WTC11 (cell line): ENCODE measurements around the gene CD9. TPM values are rescaled to one million over a fixed set of nuclear protein-coding genes. Genes with fewer than 3 reads are reported as not detected.

Source experiments
- ATAC-seq: fragments of 200-7000 bp; cut with Tn5 transposase; 2 replicates; pipeline ENCODE4 v1.10.0; 2021; ENCODE audit warnings: mild to moderate bottlenecking, moderate library complexity
- CTCF ChIA-PET: fragments of 300-600 bp; sonication (Branson Sonifier 250); formaldehyde crosslinking; loops from one replicate; lab custom pipeline; 2021; ENCODE audit warnings: antibody characterized with exemption; lab: Charles Lee
- POLR2A ChIA-PET: fragments of 350-600 bp; sonication (Branson Sonifier 250); formaldehyde crosslinking; loops from one replicate; lab custom pipeline; 2021; ENCODE audit warnings: antibody characterized with exemption; lab: Charles Lee
- DNase-seq: peaks from one replicate; pipeline ENCODE4 v3.0.0; 2021; ENCODE audit warnings: low spot score
- H3K27ac Mint-ChIP-seq: 2 replicates; pipeline ENCODE4 v1.8.0; 2021; ENCODE audit warnings: mixed read lengths
- H3K27me3 Mint-ChIP-seq: 2 replicates; pipeline ENCODE4 v1.8.0; 2021; ENCODE audit warnings: low read depth, mild to moderate bottlenecking, moderate library complexity, mixed read lengths
- H3K36me3 Mint-ChIP-seq: 2 replicates; pipeline ENCODE4 v1.8.0; 2021; ENCODE audit warnings: mixed read lengths
- H3K4me1 Mint-ChIP-seq: 2 replicates; pipeline ENCODE4 v1.8.0; 2022; ENCODE audit warnings: mixed read lengths
- H3K4me3 Mint-ChIP-seq: 2 replicates; pipeline ENCODE4 v1.8.0; 2021; ENCODE audit warnings: mild to moderate bottlenecking, moderate library complexity, mixed read lengths
- H3K9me3 Mint-ChIP-seq: 2 replicates; pipeline ENCODE4 v1.8.0; 2021; ENCODE audit warnings: mixed read lengths
- ATF1 ChIP-seq: sonication (generic); formaldehyde crosslinking; IDR thresholded peaks from 2 replicates; pipeline ENCODE4 v1.8.1; 2023; ENCODE audit warnings: mild to moderate bottlenecking, moderate library complexity, missing genetic modification reagents
- ELF4 ChIP-seq: sonication (generic); formaldehyde crosslinking; IDR thresholded peaks from 2 replicates; pipeline ENCODE4 v1.8.1; 2022; ENCODE audit warnings: low read depth, mild to moderate bottlenecking, moderate library complexity, missing genetic modification reagents
- EMX1 ChIP-seq: fragments of 250-450 bp; sonication (Bioruptor Pico); IDR thresholded peaks from 2 replicates; pipeline ENCODE4 v1.8.0; 2021; ENCODE audit warnings: mild to moderate bottlenecking
- ESRRA ChIP-seq: sonication (generic); formaldehyde crosslinking; IDR thresholded peaks from 2 replicates; pipeline ENCODE4 v1.8.1; 2022; ENCODE audit warnings: mild to moderate bottlenecking, missing genetic modification reagents, borderline replicate concordance
- FOXP1 ChIP-seq: sonication (generic); formaldehyde crosslinking; IDR thresholded peaks from 2 replicates; pipeline ENCODE4 v1.8.0; 2022; ENCODE audit warnings: missing genetic modification reagents, mild to moderate bottlenecking, moderate library complexity, borderline replicate concordance
- NFE2L1 ChIP-seq: sonication (generic); formaldehyde crosslinking; IDR thresholded peaks from 2 replicates; pipeline ENCODE4 v1.8.1; 2023; ENCODE audit warnings: missing genetic modification reagents
- NFYB ChIP-seq: sonication (generic); formaldehyde crosslinking; conservative IDR thresholded peaks from 2 replicates; pipeline ENCODE4 v1.8.0; 2022; ENCODE audit warnings: low read depth, missing genetic modification reagents
- NR1H2 ChIP-seq: sonication (generic); formaldehyde crosslinking; IDR thresholded peaks from 2 replicates; pipeline ENCODE4 v1.9.0; 2021; ENCODE audit warnings: mild to moderate bottlenecking, moderate library complexity, missing genetic modification reagents
- NR3C1 ChIP-seq: sonication (generic); formaldehyde crosslinking; conservative IDR thresholded peaks from 2 replicates; pipeline ENCODE4 v1.8.1; 2023; ENCODE audit warnings: low read depth, mild to moderate bottlenecking, missing genetic modification reagents
- PRRX2 ChIP-seq: fragments of 250-450 bp; sonication (Bioruptor Pico); IDR thresholded peaks from 2 replicates; pipeline ENCODE4 v1.8.0; 2021; ENCODE audit warnings: mild to moderate bottlenecking
- SMAD3 ChIP-seq: sonication (generic); formaldehyde crosslinking; IDR thresholded peaks from 2 replicates; pipeline ENCODE4 v1.8.0; 2022; ENCODE audit warnings: missing genetic modification reagents, mild to moderate bottlenecking, borderline replicate concordance
- SP1 ChIP-seq: sonication (generic); formaldehyde crosslinking; conservative IDR thresholded peaks from 2 replicates; pipeline ENCODE4 v1.8.1; 2022; ENCODE audit warnings: missing genetic modification reagents
- TEAD4 ChIP-seq: sonication (generic); formaldehyde crosslinking; IDR thresholded peaks from 2 replicates; pipeline ENCODE4 v1.8.0; 2022; ENCODE audit warnings: mild to moderate bottlenecking, missing genetic modification reagents
- ZNF317 ChIP-seq: sonication (generic); formaldehyde crosslinking; IDR thresholded peaks from 2 replicates; pipeline ENCODE4 v1.8.1; 2023; ENCODE audit warnings: low read depth, mild to moderate bottlenecking, moderate library complexity, missing genetic modification reagents, borderline replicate concordance
- ZNF671 ChIP-seq: fragments of 250-450 bp; sonication (Bioruptor Pico); IDR thresholded peaks from 2 replicates; pipeline ENCODE4 v1.8.0; 2021; ENCODE audit warnings: mild to moderate bottlenecking
- total RNA-seq: library from RNA; stranded (reverse); gene quantifications from 3 replicates; pipeline ENCODE4 v1.2.3, GENCODE V29; 2021
- TF ChIP-seq, protein P1 (sequence below): fragments of 200-600 bp; IDR thresholded peaks from 2 replicates; pipeline ENCODE4 v1.8.0; 2022; ENCODE audit warnings: antibody characterized with exemption
- TF ChIP-seq, protein P2 (sequence below): sonication (generic); formaldehyde crosslinking; IDR thresholded peaks from 2 replicates; pipeline ENCODE4 v1.8.0; 2022; ENCODE audit warnings: mild to moderate bottlenecking, missing genetic modification reagents
- TF ChIP-seq, protein P3 (sequence below): sonication (generic); formaldehyde crosslinking; conservative IDR thresholded peaks from 2 replicates; pipeline ENCODE4 v1.8.1; 2023; ENCODE audit warnings: mild to moderate bottlenecking, low read depth, missing genetic modification reagents, moderate library complexity
- TF ChIP-seq, protein P4 (sequence below): fragments of 250-450 bp; sonication (Bioruptor Pico); IDR thresholded peaks from 2 replicates; pipeline ENCODE4 v1.8.0; 2021; ENCODE audit warnings: mild to moderate bottlenecking
- TF ChIP-seq, protein P5 (sequence below): fragments of 250-450 bp; sonication (Bioruptor Pico); conservative IDR thresholded peaks from 2 replicates; pipeline ENCODE4 v1.9.0; 2021; ENCODE audit warnings: mild to moderate bottlenecking
- TF ChIP-seq, protein P6 (sequence below): sonication (generic); formaldehyde crosslinking; IDR thresholded peaks from 2 replicates; pipeline ENCODE4 v1.8.1; 2022; ENCODE audit warnings: mild to moderate bottlenecking, missing genetic modification reagents, moderate library complexity, borderline replicate concordance
- TF ChIP-seq, protein P7 (sequence below): sonication (generic); formaldehyde crosslinking; IDR thresholded peaks from 2 replicates; pipeline ENCODE4 v1.8.1; 2022; ENCODE audit warnings: mild to moderate bottlenecking, moderate library complexity, missing genetic modification reagents

The CD9 gene
- total RNA-seq, 1 experiment from 2014 or later, result 260 TPM

DNA sequence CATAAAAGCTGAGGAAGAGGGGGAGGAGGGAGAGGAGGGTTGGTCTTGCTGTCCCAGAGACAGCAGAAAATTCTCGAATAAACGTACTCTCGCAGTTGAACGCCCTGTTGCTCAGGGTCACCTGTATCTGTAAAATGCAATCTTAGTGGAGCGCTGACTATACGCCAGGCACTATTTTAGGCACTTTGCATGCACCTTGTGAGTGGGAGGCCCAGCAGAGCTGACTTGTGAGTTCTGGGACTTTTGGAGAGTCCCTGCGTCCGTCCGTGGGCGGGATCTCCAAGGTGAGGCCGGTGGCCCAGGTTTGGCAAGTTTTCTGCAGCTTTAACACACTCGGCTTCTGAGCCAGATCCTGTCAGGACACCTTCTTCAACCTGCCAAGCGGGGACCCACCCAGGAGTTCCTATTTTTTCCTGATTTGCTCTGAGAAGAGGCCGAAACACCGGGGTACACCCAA, 77.8 kb downstream of the CD9 start:
- peaks cover 5% of the 10 kb centered on the region for H3K27me3 Mint-ChIP-seq
- DNase-seq (no peak), ATAC-seq (no peak)
- H3K4me3 Mint-ChIP-seq, result peak overlapping the region; percentile 76
- no peaks in the 10 kb centered on the region for H3K36me3 Mint-ChIP-seq
- ChIA-PET CTCF (interaction anchor here (0.5 to 13.5 kb wide), 19 partner anchors 10 to 290 kb away, joined by 3 to 431 read pairs (median 11); partner anchors contain the start of genes CD9 and PLEKHG6), POLR2A (interaction anchor here (1.0 to 1.1 kb wide), 3 partner anchors 63 to 82 kb away, joined by 3 read pairs; partner anchors contain the start of gene CD9)
- H3K9me3 Mint-ChIP-seq, result no peaks in the 10 kb centered on the region
- H3K4me1 Mint-ChIP-seq, result peaks cover 65% of the 10 kb centered on the region
- H3K27ac Mint-ChIP-seq, result peak overlapping the region; percentile 60
- TF ChIP-seq, protein P1, sequence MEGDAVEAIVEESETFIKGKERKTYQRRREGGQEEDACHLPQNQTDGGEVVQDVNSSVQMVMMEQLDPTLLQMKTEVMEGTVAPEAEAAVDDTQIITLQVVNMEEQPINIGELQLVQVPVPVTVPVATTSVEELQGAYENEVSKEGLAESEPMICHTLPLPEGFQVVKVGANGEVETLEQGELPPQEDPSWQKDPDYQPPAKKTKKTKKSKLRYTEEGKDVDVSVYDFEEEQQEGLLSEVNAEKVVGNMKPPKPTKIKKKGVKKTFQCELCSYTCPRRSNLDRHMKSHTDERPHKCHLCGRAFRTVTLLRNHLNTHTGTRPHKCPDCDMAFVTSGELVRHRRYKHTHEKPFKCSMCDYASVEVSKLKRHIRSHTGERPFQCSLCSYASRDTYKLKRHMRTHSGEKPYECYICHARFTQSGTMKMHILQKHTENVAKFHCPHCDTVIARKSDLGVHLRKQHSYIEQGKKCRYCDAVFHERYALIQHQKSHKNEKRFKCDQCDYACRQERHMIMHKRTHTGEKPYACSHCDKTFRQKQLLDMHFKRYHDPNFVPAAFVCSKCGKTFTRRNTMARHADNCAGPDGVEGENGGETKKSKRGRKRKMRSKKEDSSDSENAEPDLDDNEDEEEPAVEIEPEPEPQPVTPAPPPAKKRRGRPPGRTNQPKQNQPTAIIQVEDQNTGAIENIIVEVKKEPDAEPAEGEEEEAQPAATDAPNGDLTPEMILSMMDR, result no peak
- TF ChIP-seq, protein P2, sequence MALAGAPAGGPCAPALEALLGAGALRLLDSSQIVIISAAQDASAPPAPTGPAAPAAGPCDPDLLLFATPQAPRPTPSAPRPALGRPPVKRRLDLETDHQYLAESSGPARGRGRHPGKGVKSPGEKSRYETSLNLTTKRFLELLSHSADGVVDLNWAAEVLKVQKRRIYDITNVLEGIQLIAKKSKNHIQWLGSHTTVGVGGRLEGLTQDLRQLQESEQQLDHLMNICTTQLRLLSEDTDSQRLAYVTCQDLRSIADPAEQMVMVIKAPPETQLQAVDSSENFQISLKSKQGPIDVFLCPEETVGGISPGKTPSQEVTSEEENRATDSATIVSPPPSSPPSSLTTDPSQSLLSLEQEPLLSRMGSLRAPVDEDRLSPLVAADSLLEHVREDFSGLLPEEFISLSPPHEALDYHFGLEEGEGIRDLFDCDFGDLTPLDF (CRISPR knock-in tag), result no peak
- no peak for TF ChIP-seq TEAD4
- no peak for TF ChIP-seq NR1H2 (CRISPR knock-in tag)
- TF ChIP-seq, protein P3, sequence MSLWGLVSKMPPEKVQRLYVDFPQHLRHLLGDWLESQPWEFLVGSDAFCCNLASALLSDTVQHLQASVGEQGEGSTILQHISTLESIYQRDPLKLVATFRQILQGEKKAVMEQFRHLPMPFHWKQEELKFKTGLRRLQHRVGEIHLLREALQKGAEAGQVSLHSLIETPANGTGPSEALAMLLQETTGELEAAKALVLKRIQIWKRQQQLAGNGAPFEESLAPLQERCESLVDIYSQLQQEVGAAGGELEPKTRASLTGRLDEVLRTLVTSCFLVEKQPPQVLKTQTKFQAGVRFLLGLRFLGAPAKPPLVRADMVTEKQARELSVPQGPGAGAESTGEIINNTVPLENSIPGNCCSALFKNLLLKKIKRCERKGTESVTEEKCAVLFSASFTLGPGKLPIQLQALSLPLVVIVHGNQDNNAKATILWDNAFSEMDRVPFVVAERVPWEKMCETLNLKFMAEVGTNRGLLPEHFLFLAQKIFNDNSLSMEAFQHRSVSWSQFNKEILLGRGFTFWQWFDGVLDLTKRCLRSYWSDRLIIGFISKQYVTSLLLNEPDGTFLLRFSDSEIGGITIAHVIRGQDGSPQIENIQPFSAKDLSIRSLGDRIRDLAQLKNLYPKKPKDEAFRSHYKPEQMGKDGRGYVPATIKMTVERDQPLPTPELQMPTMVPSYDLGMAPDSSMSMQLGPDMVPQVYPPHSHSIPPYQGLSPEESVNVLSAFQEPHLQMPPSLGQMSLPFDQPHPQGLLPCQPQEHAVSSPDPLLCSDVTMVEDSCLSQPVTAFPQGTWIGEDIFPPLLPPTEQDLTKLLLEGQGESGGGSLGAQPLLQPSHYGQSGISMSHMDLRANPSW (CRISPR knock-in tag), result no peak
- no peak for TF ChIP-seq SMAD3 (CRISPR knock-in tag)
- TF ChIP-seq PRRX2 (CRISPR knock-in tag), result no peak
- no peak for TF ChIP-seq ESRRA (CRISPR knock-in tag)
- TF ChIP-seq, protein P4, sequence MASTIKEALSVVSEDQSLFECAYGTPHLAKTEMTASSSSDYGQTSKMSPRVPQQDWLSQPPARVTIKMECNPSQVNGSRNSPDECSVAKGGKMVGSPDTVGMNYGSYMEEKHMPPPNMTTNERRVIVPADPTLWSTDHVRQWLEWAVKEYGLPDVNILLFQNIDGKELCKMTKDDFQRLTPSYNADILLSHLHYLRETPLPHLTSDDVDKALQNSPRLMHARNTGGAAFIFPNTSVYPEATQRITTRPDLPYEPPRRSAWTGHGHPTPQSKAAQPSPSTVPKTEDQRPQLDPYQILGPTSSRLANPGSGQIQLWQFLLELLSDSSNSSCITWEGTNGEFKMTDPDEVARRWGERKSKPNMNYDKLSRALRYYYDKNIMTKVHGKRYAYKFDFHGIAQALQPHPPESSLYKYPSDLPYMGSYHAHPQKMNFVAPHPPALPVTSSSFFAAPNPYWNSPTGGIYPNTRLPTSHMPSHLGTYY (CRISPR knock-in tag), result no peak
- TF ChIP-seq, protein P5, sequence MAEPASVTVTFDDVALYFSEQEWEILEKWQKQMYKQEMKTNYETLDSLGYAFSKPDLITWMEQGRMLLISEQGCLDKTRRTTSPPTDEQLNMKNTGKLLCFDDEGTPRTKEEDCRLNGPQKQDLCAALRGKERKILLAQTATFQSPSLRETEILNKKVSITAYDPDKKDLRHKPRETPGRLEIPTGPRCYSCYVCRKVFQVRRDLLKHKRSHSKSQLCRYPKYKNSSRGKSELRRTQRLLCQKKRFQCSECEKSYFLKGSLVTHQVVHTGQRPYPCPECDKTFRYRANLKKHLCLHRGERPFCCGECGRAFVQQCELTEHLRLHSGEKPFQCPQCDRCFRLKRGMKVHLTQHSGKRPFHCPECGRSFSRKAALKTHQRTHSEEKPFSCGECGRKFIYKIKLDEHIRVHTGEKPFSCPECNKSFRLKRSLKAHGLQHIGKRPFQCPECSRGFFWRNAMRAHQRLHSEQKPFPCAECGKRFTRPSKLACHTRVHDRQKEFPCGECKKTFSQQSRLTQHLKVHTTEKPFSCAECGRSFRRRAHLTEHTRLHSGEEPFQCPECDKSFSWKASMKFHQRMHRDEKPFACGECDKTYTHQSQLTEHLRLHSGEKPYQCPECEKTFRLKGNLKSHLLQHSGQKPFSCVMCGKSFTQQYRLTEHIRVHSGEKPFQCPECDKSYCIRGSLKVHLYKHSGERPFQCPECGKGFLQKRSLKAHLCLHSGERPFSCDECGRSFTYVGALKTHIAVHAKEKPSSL, result no peak
- no peak for TF ChIP-seq ATF1 (CRISPR knock-in tag)
- no peak for TF ChIP-seq EMX1 (CRISPR knock-in tag)

DNA sequence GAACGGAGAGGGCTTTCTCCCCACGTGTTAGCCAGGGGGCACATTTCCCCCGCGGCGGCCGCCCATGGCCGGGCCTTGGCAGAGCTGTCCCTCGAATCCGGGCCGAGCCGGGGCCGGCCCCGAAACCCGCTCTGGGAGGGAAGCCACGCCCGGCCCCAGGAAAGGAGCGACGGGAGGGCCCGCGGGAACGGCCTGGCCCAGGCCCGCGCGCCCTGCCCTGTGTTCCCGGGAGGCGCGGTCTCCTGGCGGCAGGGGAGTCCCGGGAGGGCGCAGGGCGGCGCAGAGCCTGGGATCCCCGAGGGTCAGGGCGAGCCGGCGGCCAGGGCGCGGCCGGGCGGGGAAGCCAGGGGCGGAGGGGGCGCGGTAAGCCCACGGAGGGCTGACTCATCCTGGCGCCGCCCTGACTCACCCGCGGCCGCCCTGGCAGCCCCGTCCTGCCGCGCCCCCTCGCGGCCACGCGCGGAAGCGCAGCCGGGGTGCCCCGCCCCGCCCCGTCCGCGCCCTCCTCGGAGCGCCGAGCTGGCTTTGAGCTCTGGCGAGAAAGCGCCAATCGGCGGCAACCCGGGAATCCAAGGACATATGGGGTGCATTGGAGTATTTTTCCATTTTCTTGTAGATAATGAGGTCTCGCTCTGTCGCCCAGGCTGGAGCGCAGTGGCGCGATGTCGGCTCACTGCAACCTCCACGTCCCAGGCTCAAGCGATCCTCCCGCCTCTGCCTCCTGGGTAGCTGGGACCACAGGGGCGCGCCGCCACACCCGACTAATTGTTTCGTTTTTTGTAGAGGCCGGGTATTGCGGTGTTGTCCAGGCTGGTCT, 78.4 kb downstream of the CD9 start:
- Mint-ChIP-seq H3K4me3 (peak overlapping the region; percentile 76), H3K36me3 (no peaks in the 10 kb centered on the region), H3K27ac (no peak overlapping the region), H3K27me3 (peaks cover 5% of the 10 kb centered on the region), H3K9me3 (no peaks in the 10 kb centered on the region), H3K4me1 (peaks cover 59% of the 10 kb centered on the region)
- ChIA-PET CTCF (interaction anchor here (0.6 to 13.5 kb wide), 55 partner anchors 10 to 291 kb away, joined by 3 to 431 read pairs (median 4); partner anchors contain the start of genes CD9, PLEKHG6 and VAMP1), POLR2A (interaction anchor here (1.0 to 1.1 kb wide), 2 partner anchors 64 to 78 kb away, joined by 3 read pairs; partner anchors contain the start of gene CD9)
- peak; percentile 65 for ATAC-seq
- DNase-seq, result peak; percentile 85
- 0 out of 2 replicates have a peak, but pooled peaks have one; percentile 41 for TF ChIP-seq NR3C1 (CRISPR knock-in tag)
- TF ChIP-seq ZNF317, result 0 out of 2 replicates have a peak, but pooled peaks have one; percentile 10
- no peak for TF ChIP-seq ZNF671 (CRISPR knock-in tag)
- TF ChIP-seq FOXP1, result peak; percentile 62; the same call in 1 of the 2 replicates
- TF ChIP-seq, protein P6, sequence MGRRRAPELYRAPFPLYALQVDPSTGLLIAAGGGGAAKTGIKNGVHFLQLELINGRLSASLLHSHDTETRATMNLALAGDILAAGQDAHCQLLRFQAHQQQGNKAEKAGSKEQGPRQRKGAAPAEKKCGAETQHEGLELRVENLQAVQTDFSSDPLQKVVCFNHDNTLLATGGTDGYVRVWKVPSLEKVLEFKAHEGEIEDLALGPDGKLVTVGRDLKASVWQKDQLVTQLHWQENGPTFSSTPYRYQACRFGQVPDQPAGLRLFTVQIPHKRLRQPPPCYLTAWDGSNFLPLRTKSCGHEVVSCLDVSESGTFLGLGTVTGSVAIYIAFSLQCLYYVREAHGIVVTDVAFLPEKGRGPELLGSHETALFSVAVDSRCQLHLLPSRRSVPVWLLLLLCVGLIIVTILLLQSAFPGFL (CRISPR knock-in tag), result no peak
- TF ChIP-seq ELF4 (CRISPR knock-in tag), result no peak
- TF ChIP-seq NFE2L1 (CRISPR knock-in tag), result peak; percentile 63; the same call in 1 of the 2 replicates
- TF ChIP-seq, protein P7, sequence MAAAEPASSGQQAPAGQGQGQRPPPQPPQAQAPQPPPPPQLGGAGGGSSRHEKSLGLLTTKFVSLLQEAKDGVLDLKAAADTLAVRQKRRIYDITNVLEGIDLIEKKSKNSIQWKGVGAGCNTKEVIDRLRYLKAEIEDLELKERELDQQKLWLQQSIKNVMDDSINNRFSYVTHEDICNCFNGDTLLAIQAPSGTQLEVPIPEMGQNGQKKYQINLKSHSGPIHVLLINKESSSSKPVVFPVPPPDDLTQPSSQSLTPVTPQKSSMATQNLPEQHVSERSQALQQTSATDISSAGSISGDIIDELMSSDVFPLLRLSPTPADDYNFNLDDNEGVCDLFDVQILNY, result peak; percentile 58
- peak; percentile 56; the same call in 1 of the 2 replicates for TF ChIP-seq SP1 (CRISPR knock-in tag)
- 0 out of 2 replicates have a peak, but pooled peaks have one; percentile 14 for TF ChIP-seq NFYB
